ENCODE data around the gene FCMR.
"Not testable (repeated sequence)": the region's sequence is repeated elsewhere in the genome, so short reads cannot be mapped to it uniquely, and the experiment has no call there.

Gene FCMR

GRCh38 chr1:206867239-206867638, 54.5 kb downstream of the FCMR start:
- DNase-seq = no peak

GRCh38 chr1:206866062-206866461, 55.7 kb downstream of the FCMR start:
- no peak for DNase-seq

- no peak for DNase-seq
Measured at GRCh38 chr1:206864939-206865671, 56.6 kb downstream of the FCMR start, which contains the start of gene IL20. Gene IL20, plus strand, starts transcription at chr1:206865623. Its CDS starts 230 bp downstream, at chr1:206865853.

DNA sequence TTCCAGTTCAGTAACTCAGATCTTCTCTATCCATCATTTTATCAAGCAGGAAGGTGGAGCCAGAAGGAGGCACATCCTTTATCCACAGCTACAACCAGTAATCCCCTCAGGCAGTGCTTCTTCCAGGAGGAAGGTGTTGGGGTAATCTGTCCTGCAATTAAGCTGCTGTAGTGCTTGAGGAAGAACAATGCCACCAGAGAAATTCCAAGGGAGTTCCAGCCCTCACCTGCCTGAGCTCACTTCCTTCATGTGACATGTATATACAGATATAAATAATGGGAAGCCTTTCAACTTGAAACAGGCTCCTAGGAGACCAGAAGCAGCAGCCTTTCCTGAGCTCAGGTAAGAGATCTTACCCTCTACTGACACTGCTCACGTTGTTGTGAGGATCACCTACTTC, 58.5 kb downstream of the FCMR start:
- DNase-seq = no peak

GRCh38 chr1:206860165-206860564, 61.6 kb downstream of the FCMR start:
- no peak for DNase-seq

DNA sequence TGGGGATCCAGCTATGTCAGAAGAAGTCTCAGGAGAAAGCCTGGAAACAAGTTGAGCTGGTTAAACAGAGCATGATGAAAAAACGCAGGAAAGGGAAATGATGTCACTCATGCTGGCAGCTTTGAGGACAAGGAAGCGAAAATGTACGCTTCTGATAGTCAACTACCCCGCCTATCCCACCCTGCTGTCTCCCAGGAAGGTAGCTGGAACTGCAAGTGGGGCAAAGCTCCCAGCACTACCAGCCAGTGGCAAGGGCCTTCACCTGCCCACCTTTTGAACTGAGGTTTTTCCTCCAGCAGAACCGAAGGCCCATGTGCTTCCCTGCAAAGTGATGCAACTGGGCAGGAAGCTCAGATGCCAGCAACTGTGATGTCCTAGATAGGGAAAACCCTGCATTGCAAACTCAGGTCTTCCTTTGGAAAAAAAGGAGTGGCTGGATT, 62.6 kb downstream of the FCMR start:
- DNase-seq = no peak

- no peak for DNase-seq
Measured at GRCh38 chr1:206856674-206857464, 64.9 kb downstream of the FCMR start.

- DNase-seq = no peak
Measured at GRCh38 chr1:206855859-206856258, 65.9 kb downstream of the FCMR start.

GRCh38 chr1:206854401-206855129, 67.2 kb downstream of the FCMR start:
- no peak for DNase-seq

GRCh38 chr1:206853696-206854095, 68.0 kb downstream of the FCMR start:
- not testable (repeated sequence) for DNase-seq
